H9 (cell line): Measurements from ENCODE around the gene DAB2IP. TPM values are rescaled to one million over a fixed set of nuclear protein-coding genes. Genes with fewer than 3 reads are reported as not detected.

Experiments
- DNase-seq: peaks from one replicate; pipeline ENCODE4 v3.0.0-alpha.2; 2017
- H2AFZ ChIP-seq: one replicate; pipeline ENCODE4 v1.6.1; 2013; ENCODE audit warnings: mild to moderate bottlenecking, low read length, control low read depth, moderate library complexity
- H2AK5ac ChIP-seq: 2 replicates; pipeline ENCODE4 v1.6.1; 2013; ENCODE audit warnings: low read length, control low read depth, mixed read lengths; ENCODE audit not compliant: insufficient read length
- H2BK120ac ChIP-seq: one replicate; pipeline ENCODE4 v1.6.1; 2013; ENCODE audit warnings: low read depth, mild to moderate bottlenecking, low read length, control low read depth, inconsistent platforms; ENCODE audit not compliant: poor library complexity, severe bottlenecking
- H2BK12ac ChIP-seq: 2 replicates; pipeline ENCODE4 v1.6.1; 2013; ENCODE audit warnings: low read length, control low read depth, mixed read lengths, low read depth; ENCODE audit not compliant: insufficient read length
- H2BK15ac ChIP-seq: 2 replicates; pipeline ENCODE4 v1.6.1; 2013; ENCODE audit warnings: low read depth, low read length, control low read depth
- H2BK20ac ChIP-seq: one replicate; pipeline ENCODE4 v1.6.1; 2013; ENCODE audit warnings: low read depth, mild to moderate bottlenecking, low read length, control low read depth, inconsistent platforms; ENCODE audit not compliant: poor library complexity, severe bottlenecking
- H2BK5ac ChIP-seq: 2 replicates; pipeline ENCODE4 v1.6.1; 2013; ENCODE audit warnings: low read length, control low read depth, mixed read lengths; ENCODE audit not compliant: insufficient read length
- H3K14ac ChIP-seq: 2 replicates; pipeline ENCODE4 v1.6.1; 2013; ENCODE audit warnings: low read length, control low read depth; ENCODE audit not compliant: insufficient read depth
- H3K18ac ChIP-seq: 2 replicates; pipeline ENCODE4 v1.6.1; 2013; ENCODE audit warnings: low read depth, mild to moderate bottlenecking, mixed read lengths, low read length, control low read depth; ENCODE audit not compliant: insufficient read length
- H3K23ac ChIP-seq: 2 replicates; pipeline ENCODE4 v1.6.1; 2013; ENCODE audit warnings: low read length, control low read depth, mixed read lengths, low read depth; ENCODE audit not compliant: insufficient read length
- H3K23me2 ChIP-seq: 2 replicates; pipeline ENCODE4 v1.6.1; 2013; ENCODE audit warnings: low read depth, mild to moderate bottlenecking, mixed read lengths, low read length, control low read depth; ENCODE audit not compliant: insufficient read length, poor library complexity, severe bottlenecking
- H3K27ac ChIP-seq: 2 replicates; pipeline ENCODE4 v1.5.1; 2013; ENCODE audit warnings: low read length, control low read depth, mixed read lengths, low read depth; ENCODE audit not compliant: insufficient read length
- H3K27me3 ChIP-seq: 2 replicates; pipeline ENCODE4 v1.6.1; 2013; ENCODE audit warnings: low read length, control low read depth, inconsistent platforms; ENCODE audit not compliant: insufficient read depth
- H3K4ac ChIP-seq: 2 replicates; pipeline ENCODE4 v1.6.1; 2013; ENCODE audit warnings: low read depth, mild to moderate bottlenecking, control low read depth, inconsistent platforms, low read length, moderate library complexity
- H3K4me1 ChIP-seq: 2 replicates; pipeline ENCODE4 v1.6.1; 2013; ENCODE audit warnings: low read length, control low read depth, inconsistent platforms; ENCODE audit not compliant: insufficient read depth
- H3K4me2 ChIP-seq: 2 replicates; pipeline ENCODE4 v1.6.1; 2013; ENCODE audit warnings: low read length, control low read depth, mixed read lengths; ENCODE audit not compliant: insufficient read length, insufficient read depth
- H3K56ac ChIP-seq: 2 replicates; pipeline ENCODE4 v1.6.1; 2013; ENCODE audit warnings: low read depth, mild to moderate bottlenecking, mixed read lengths, low read length, control low read depth; ENCODE audit not compliant: insufficient read length
- H3K79me1 ChIP-seq: 2 replicates; pipeline ENCODE4 v1.6.1; 2013; ENCODE audit warnings: low read depth, mild to moderate bottlenecking, moderate library complexity, low read length, control low read depth, inconsistent platforms; ENCODE audit not compliant: insufficient read depth, poor library complexity, severe bottlenecking
- H3K79me2 ChIP-seq: 2 replicates; pipeline ENCODE4 v1.6.1; 2013; ENCODE audit warnings: low read length, control low read depth, inconsistent platforms; ENCODE audit not compliant: insufficient read depth
- H3K9ac ChIP-seq: 2 replicates; pipeline ENCODE4 v1.6.1; 2013; ENCODE audit warnings: low read length, control low read depth, mixed read lengths; ENCODE audit not compliant: insufficient read length; ENCODE audit errors: extremely low read depth
- H3K9me3 ChIP-seq: one replicate; pipeline ENCODE4 v1.6.1; 2013; ENCODE audit warnings: low read depth, low read length, inconsistent platforms; ENCODE audit not compliant: control insufficient read depth
- H3T11ph ChIP-seq: one replicate; pipeline ENCODE4 v1.6.1; 2013; ENCODE audit warnings: mild to moderate bottlenecking, low read length, control low read depth, inconsistent platforms
- H4K20me1 ChIP-seq: one replicate; pipeline ENCODE4 v1.6.1; 2013; ENCODE audit not compliant: control insufficient read depth, insufficient read length, insufficient read depth
- H4K5ac ChIP-seq: 2 replicates; pipeline ENCODE4 v1.6.1; 2013; ENCODE audit warnings: low read depth, mild to moderate bottlenecking, mixed read lengths, low read length, control low read depth; ENCODE audit not compliant: insufficient read length
- H4K8ac ChIP-seq: replicated peaks from 2 replicates; pipeline ENCODE4 v1.6.1; 2013; ENCODE audit warnings: low read length, control low read depth, mixed read lengths, low read depth; ENCODE audit not compliant: insufficient read length
- H4K91ac ChIP-seq: 2 replicates; pipeline ENCODE4 v1.6.1; 2013; ENCODE audit warnings: low read depth, mild to moderate bottlenecking, moderate library complexity, mixed read lengths, low read length, control low read depth; ENCODE audit not compliant: insufficient read length
- H3K27ac Mint-ChIP-seq, 3 experiments: 2 replicates in 2 of 3; 3 replicates in 1 of 3; pipeline ENCODE4 v1.8.0; 2020 to 2021; ENCODE audit warnings: mixed read lengths in 3 of 3, mild to moderate bottlenecking in 1 of 3, moderate library complexity in 1 of 3
- H3K27me3 Mint-ChIP-seq: 2 replicates; pipeline ENCODE4 v1.8.0; 2021; ENCODE audit warnings: low read depth, mild to moderate bottlenecking, moderate library complexity, mixed read lengths
- H3K36me3 Mint-ChIP-seq, 3 experiments: 2 replicates in 2 of 3; 3 replicates in 1 of 3; pipeline ENCODE4 v1.8.0; 2020 to 2021; ENCODE audit warnings: low read depth in 3 of 3, mixed read lengths in 3 of 3; ENCODE audit not compliant: insufficient read depth in 1 of 3
- H3K4me1 Mint-ChIP-seq, 2 experiments: 2 replicates each; pipeline ENCODE4 v1.8.0; 2020; ENCODE audit warnings: mixed read lengths in 2 of 2
- H3K4me3 Mint-ChIP-seq, 2 experiments: 2 replicates in 1 of 2; 3 replicates in 1 of 2; pipeline ENCODE4 v1.8.0; 2020 to 2021; ENCODE audit warnings: mild to moderate bottlenecking in 2 of 2, mixed read lengths in 2 of 2, moderate library complexity in 1 of 2
- H3K9me3 Mint-ChIP-seq, 2 experiments: 2 replicates in 1 of 2; 3 replicates in 1 of 2; pipeline ENCODE4 v1.8.0; 2020; ENCODE audit warnings: mild to moderate bottlenecking in 2 of 2, mixed read lengths in 2 of 2, moderate library complexity in 1 of 2
- CTCF ChIP-seq: fragments of 200-600 bp; sonication (generic); conservative IDR thresholded peaks from 3 replicates; pipeline ENCODE4 v1.8.0; 2021; ENCODE audit warnings: antibody characterized with exemption, mild to moderate bottlenecking
- WGBS: extraction: QIAGEN DNeasy Blood & Tissue Kit; methylation state at CpG from one replicate; pipeline ENCODE4 v1.1.7; 2013; ENCODE audit warnings: missing lambda C conversion rate, low lambda C conversion rate, mixed read lengths; ENCODE audit not compliant: insufficient read length; ENCODE audit errors: extremely low coverage; 5-methylcytosine and 5-hydroxymethylcytosine counted together
- total RNA-seq: library from RNA; stranded (reverse); gene quantifications from 2 replicates; pipeline ENCODE4 v1.2.1, GENCODE V29; 2021

DAB2IP gene
- total RNA-seq, 1 experiment from 2014 or later: 22.6 TPM

GRCh38 chr9:121667214-121667613 is 15.8 kb downstream of the DAB2IP start:
- H3K18ac ChIP-seq: no peak overlapping the region
- no CpG with 5 or more reads among the region's 6 CpGs for WGBS
- H4K5ac ChIP-seq: no peak overlapping the region
- TF ChIP-seq CTCF: no peak
- H3K27ac ChIP-seq: no peak overlapping the region
- DNase-seq: no peak
- no peaks in the 10 kb centered on the region for H3K4me1 ChIP-seq
- H3K4me3 Mint-ChIP-seq: no peak overlapping the region
- no peak overlapping the region for H2BK12ac ChIP-seq
- H3K9ac ChIP-seq: no peak overlapping the region
- no peak overlapping the region for H4K91ac ChIP-seq
- no peak overlapping the region for H3K56ac ChIP-seq
- no peaks in the 10 kb centered on the region for H3K27me3 ChIP-seq
- H3K27me3 Mint-ChIP-seq: no peaks in the 10 kb centered on the region; the same call in 1 of the 2 replicates
- H3K9me3 Mint-ChIP-seq: no peaks in the 10 kb centered on the region
- no peak overlapping the region for H2AFZ ChIP-seq
- H3K23ac ChIP-seq: no peak overlapping the region
- peaks cover 18 to 21% of the 10 kb centered on the region in 2 experiments for H3K4me1 Mint-ChIP-seq
- H3T11ph ChIP-seq: no peak overlapping the region
- H2BK15ac ChIP-seq: no peak overlapping the region
- no peak overlapping the region for H3K4ac ChIP-seq
- H2BK120ac ChIP-seq: no peak overlapping the region
- no peak overlapping the region for H2BK5ac ChIP-seq
- H4K20me1 ChIP-seq: no peaks in the 10 kb centered on the region
- no peaks in the 10 kb centered on the region; the same call in 1 of the 2 replicates for H3K79me2 ChIP-seq
- no peak overlapping the region for H2BK20ac ChIP-seq
- peaks cover 0 to 19% (median 5%) of the 10 kb centered on the region in 3 experiments; a peak in 3 of 7 replicates for H3K36me3 Mint-ChIP-seq
- H3K4me2 ChIP-seq: no peak overlapping the region
- no peak overlapping the region for H2AK5ac ChIP-seq
- no peaks in the 10 kb centered on the region for H3K9me3 ChIP-seq
- H3K23me2 ChIP-seq: no peaks in the 10 kb centered on the region
- H3K79me1 ChIP-seq: peaks cover 3% of the 10 kb centered on the region
- no peak overlapping the region for H3K14ac ChIP-seq
- no peak overlapping the region; a peak in 1 of 7 replicates for H3K27ac Mint-ChIP-seq
- H4K8ac ChIP-seq: no peak overlapping the region
